IMR-90 (cell line): ENCODE results near the gene IARS2. TPM values are rescaled to one million over a fixed set of nuclear protein-coding genes. Genes with fewer than 3 reads are reported as not detected.

Source experiments
- ATAC-seq: fragments of 200-7000 bp; cut with Tn5 transposase; 2 replicates; pipeline ENCODE4 v1.9.1; 2020; ENCODE audit warnings: low read depth, mild to moderate bottlenecking, moderate library complexity
- BruUV-seq: library from RNA; stranded (reverse); fragments of 400-500 nt; replicated peaks from 2 replicates; lab custom pipeline; 2021; lab: Mats Ljungman, UMichigan
- CTCF ChIA-PET: fragments of 300-600 bp; formaldehyde crosslinking; extraction: SDS; loops from one replicate; lab custom pipeline; 2021; ENCODE audit warnings: antibody characterized with exemption; lab: Yijun Ruan, JAX
- POLR2A ChIA-PET: fragments of 300-600 bp; sonication (Branson Sonifier 250); formaldehyde crosslinking; loops from one replicate; lab custom pipeline; 2022; ENCODE audit warnings: antibody characterized with exemption; ENCODE audit not compliant: unreplicated experiment; lab: Charles Lee
- DNase-seq: peaks from one replicate; pipeline ENCODE4 v3.0.0; 2013
- H2AFZ ChIP-seq: replicated peaks from 2 replicates; pipeline ENCODE3; 2013; ENCODE audit warnings: low read length, mild to moderate bottlenecking; ENCODE audit not compliant: poor library complexity
- H2AK5ac ChIP-seq: 2 replicates; pipeline ENCODE4 v1.6.1; 2013; ENCODE audit warnings: low read depth, low read length, inconsistent platforms
- H2AK9ac ChIP-seq: replicated peaks from 2 replicates; pipeline ENCODE3; 2013; ENCODE audit warnings: mild to moderate bottlenecking, low read depth, low read length, moderate library complexity; ENCODE audit not compliant: poor library complexity
- H2BK120ac ChIP-seq: 2 replicates; pipeline ENCODE4 v1.6.1; 2013; ENCODE audit warnings: low read depth, low read length, inconsistent platforms
- H2BK15ac ChIP-seq: 3 replicates; pipeline ENCODE4 v1.6.1; 2013; ENCODE audit warnings: low read depth, low read length, inconsistent platforms
- H2BK20ac ChIP-seq: 2 replicates; pipeline ENCODE4 v1.6.1; 2013; ENCODE audit warnings: low read depth, mild to moderate bottlenecking, inconsistent platforms, low read length, moderate library complexity
- H2BK5ac ChIP-seq: 2 replicates; pipeline ENCODE4 v1.6.1; 2013; ENCODE audit warnings: mild to moderate bottlenecking, low read depth, low read length, inconsistent platforms; ENCODE audit not compliant: poor library complexity, severe bottlenecking
- H3K14ac ChIP-seq: replicated peaks from 2 replicates; pipeline ENCODE4 v1.6.1; 2013; ENCODE audit warnings: low read depth, low read length, inconsistent platforms
- H3K18ac ChIP-seq: 2 replicates; pipeline ENCODE4 v1.6.1; 2013; ENCODE audit warnings: low read depth, low read length, control low read depth
- H3K23ac ChIP-seq: 2 replicates; pipeline ENCODE4 v1.6.1; 2013; ENCODE audit warnings: low read depth, low read length, inconsistent platforms
- H3K27ac ChIP-seq: 2 replicates; pipeline ENCODE4 v1.5.1; 2013; ENCODE audit warnings: mild to moderate bottlenecking, control low read depth, low read length; ENCODE audit not compliant: insufficient read depth
- H3K27me3 ChIP-seq: 2 replicates; pipeline ENCODE4 v1.6.1; 2013; ENCODE audit warnings: low read length; ENCODE audit not compliant: control insufficient read depth, insufficient read depth
- H3K36me3 ChIP-seq: 2 replicates; pipeline ENCODE4 v1.6.1; 2013; ENCODE audit warnings: low read length, mixed read lengths; ENCODE audit not compliant: control insufficient read depth, insufficient read depth
- H3K4ac ChIP-seq: 2 replicates; pipeline ENCODE4 v1.6.1; 2013; ENCODE audit warnings: low read depth, low read length, inconsistent platforms
- H3K4me1 ChIP-seq: 2 replicates; pipeline ENCODE4 v1.6.1; 2013; ENCODE audit warnings: low read length, mixed read lengths; ENCODE audit not compliant: control insufficient read depth, insufficient read depth
- H3K4me2 ChIP-seq: 2 replicates; pipeline ENCODE4 v1.6.1; 2013; ENCODE audit warnings: low read depth, mild to moderate bottlenecking, control low read depth, low read length, moderate library complexity
- H3K4me3 ChIP-seq: 2 replicates; pipeline ENCODE4 v1.5.1; 2013; ENCODE audit warnings: low read depth, mild to moderate bottlenecking, control low read depth, low read length, moderate library complexity; ENCODE audit not compliant: insufficient read depth
- H3K56ac ChIP-seq: 2 replicates; pipeline ENCODE4 v1.6.1; 2013; ENCODE audit warnings: low read length, inconsistent platforms; ENCODE audit not compliant: insufficient read depth; ENCODE audit errors: extremely low read depth
- H3K79me1 ChIP-seq, 2 experiments: 2 replicates each; pipeline ENCODE4 v1.6.1; 2013; ENCODE audit warnings: low read length in 2 of 2, inconsistent platforms in 1 of 2, low read depth in 1 of 2
- H3K9ac ChIP-seq: 2 replicates; pipeline ENCODE4 v1.6.1; 2013; ENCODE audit warnings: low read depth, low read length, control low read depth
- H3K9me1 ChIP-seq: 2 replicates; pipeline ENCODE4 v1.6.1; 2013; ENCODE audit warnings: low read length, inconsistent platforms; ENCODE audit not compliant: insufficient read depth
- H3K9me3 ChIP-seq: 2 replicates; pipeline ENCODE4 v1.6.1; 2013; ENCODE audit warnings: low read length; ENCODE audit not compliant: control insufficient read depth, insufficient read depth
- H4K20me1 ChIP-seq: 2 replicates; pipeline ENCODE4 v1.6.1; 2013; ENCODE audit warnings: low read length, inconsistent platforms; ENCODE audit not compliant: insufficient read depth
- H4K5ac ChIP-seq: 2 replicates; pipeline ENCODE4 v1.6.1; 2013; ENCODE audit warnings: mild to moderate bottlenecking, low read depth, low read length, control low read depth
- H4K8ac ChIP-seq, 2 experiments: 2 replicates each; pipeline ENCODE4 v1.6.1; 2013; ENCODE audit warnings: low read depth in 2 of 2, low read length in 2 of 2, control low read depth in 1 of 2, inconsistent platforms in 1 of 2
- H4K91ac ChIP-seq: 2 replicates; pipeline ENCODE4 v1.6.1; 2013; ENCODE audit warnings: low read depth, low read length, inconsistent platforms; ENCODE audit not compliant: insufficient read depth
- CHD1 ChIP-seq: IDR thresholded peaks from 2 replicates; pipeline ENCODE4 v1.6.1; 2012; ENCODE audit warnings: low read depth, low read length, improper control_type of control experiment
- CTCF ChIP-seq: conservative IDR thresholded peaks from 2 replicates; pipeline ENCODE4 v1.5.1; 2012; ENCODE audit warnings: mild to moderate bottlenecking, low read depth, low read length, improper control_type of control experiment
- WGBS, 2 experiments: methylation state at CpG; one replicate each; pipeline versions ENCODE4 v1.1.5 to v1.1.7; 2013; ENCODE audit warnings: missing lambda C conversion rate in 2 of 2; ENCODE audit not compliant: insufficient read length in 1 of 2; ENCODE audit errors: extremely low coverage in 2 of 2; 5-methylcytosine and 5-hydroxymethylcytosine counted together
- dilution Hi-C: fragments of 300-500 bp; cut with HindIII; formaldehyde crosslinking; loops from one replicate; pipeline ENCODE4 v1.14.3; 2018; ENCODE audit warnings: low sequenced_read_pairs; ENCODE audit not compliant: unreplicated experiment
- in situ Hi-C: fragments of 300-500 bp; cut with MboI; formaldehyde crosslinking; loops from 3 replicates; pipeline ENCODE4 v1.14.3; 2019; ENCODE audit warnings: low sequenced_read_pairs, inconsistent platforms, mixed read lengths
- intact Hi-C: fragments of 100-400 bp; cut with micrococcal nuclease; formaldehyde crosslinking; loops from 2 replicates; pipeline ENCODE4 v1.10.0; 2022
- polyA plus RNA-seq, 3 experiments: library from polyadenylated mRNA; depleted of rRNA; stranded (reverse); fragments of >200 nt; gene quantifications; 2 replicates each; pipeline ENCODE4 v1.2.3, GENCODE V29; 2012; ENCODE audit warnings: low replicate concordance in 1 of 3
- total RNA-seq: library from RNA; depleted of rRNA; stranded (reverse); fragments of >200 nt; gene quantifications from 2 replicates; pipeline ENCODE4 v1.2.3, GENCODE V29; 2012

The IARS2 gene
- total and polyA plus RNA-seq, 2 of the 4 experiments (the other 2 are of a cell fraction), result 34.8 to 77.4 TPM

DNA sequence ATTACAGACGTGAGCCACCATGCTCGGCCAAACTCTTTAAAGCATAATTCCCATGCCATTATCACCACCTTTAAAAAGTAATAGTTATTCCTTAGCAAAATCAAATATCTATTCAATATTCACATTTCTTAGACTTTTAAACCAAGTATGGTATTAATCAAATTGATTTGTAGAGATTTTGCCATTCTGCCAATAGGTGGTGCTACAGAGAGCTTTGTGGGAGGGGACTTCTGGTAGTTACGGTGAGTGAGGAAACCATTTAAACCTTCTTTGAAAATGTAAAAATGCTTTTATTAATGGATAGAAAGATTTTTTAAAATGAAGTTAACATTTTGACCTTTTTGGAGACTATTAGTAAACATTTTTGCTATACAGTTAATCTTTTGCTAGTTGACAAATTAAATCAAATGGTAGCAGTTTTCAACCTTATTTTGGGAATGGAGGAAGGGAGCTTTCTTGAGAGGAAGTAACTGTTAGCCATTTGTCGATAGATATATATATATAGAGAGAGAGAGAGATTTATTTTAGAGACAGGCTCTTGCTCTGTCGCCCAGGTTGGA is 19.3 kb downstream of the IARS2 start:
- Histone ChIP-seq H3K14ac (no peak overlapping the region), H3K4me2 (no peak overlapping the region), H2AFZ (no peak overlapping the region), H4K8ac (no peak overlapping the region), H3K23ac (no peak overlapping the region), H2BK20ac (no peak overlapping the region), H3K9me1 (peaks cover 4% of the 10 kb centered on the region; the same call in 1 of the 2 replicates), H3K18ac (no peak overlapping the region), H3K4ac (no peak overlapping the region), H2AK5ac (no peak overlapping the region), H3K27me3 (no peaks in the 10 kb centered on the region), H4K5ac (no peak overlapping the region), H2BK5ac (no peak overlapping the region), H3K9me3 (no peaks in the 10 kb centered on the region), H3K4me1 (no peaks in the 10 kb centered on the region), H3K27ac (no peak overlapping the region), H2BK15ac (no peak overlapping the region), H3K79me1 (peaks cover 0 to 7% of the 10 kb centered on the region in 2 experiments; a peak in 2 of 4 replicates), H3K56ac (no peak overlapping the region), H4K20me1 (no peaks in the 10 kb centered on the region), H2AK9ac (no peak overlapping the region), H2BK120ac (no peak overlapping the region), H3K9ac (no peak overlapping the region), H3K4me3 (no peak overlapping the region), H3K36me3 (peaks cover 28% of the 10 kb centered on the region), H4K91ac (no peak overlapping the region)
- no TSS peak for BruUV-seq
- in situ Hi-C loops, result no loop called here
- no peak for ATAC-seq
- CTCF ChIA-PET, result interaction anchor here (0.7 to 1.4 kb wide), 2 partner anchors 11 to 208 kb away, joined by 3 to 5 read pairs; no protein-coding TSS in a partner anchor
- 60% methylated on average over 1 of the region's 5 CpGs; no CpG with 5 or more reads in 1 of the 2 experiments for WGBS, 2 experiments
- DNase-seq, result peak; percentile 20
- peak; percentile 40 for TF ChIP-seq CTCF
- TF ChIP-seq CHD1, result no peak
- dilution Hi-C loops, result no loop called here
- intact Hi-C loops, result no loop called here
- POLR2A ChIA-PET, result no interaction called here
